Ishikawa (cell line): ENCODE measurements around the gene IRAK2.

Source experiments
- CEBPB ChIP-seq: IDR thresholded peaks from 2 replicates; pipeline ENCODE4 v1.6.1; 2012
- CREB1 ChIP-seq: IDR thresholded peaks from 2 replicates; pipeline ENCODE4 v1.6.1; 2012; ENCODE audit warnings: low read depth
- EGR1 ChIP-seq: IDR thresholded peaks from 2 replicates; pipeline ENCODE4 v1.6.1; 2012
- EP300 ChIP-seq: IDR thresholded peaks from 2 replicates; pipeline ENCODE4 v1.6.1; 2012; ENCODE audit warnings: borderline replicate concordance
- FOXM1 ChIP-seq: IDR thresholded peaks from 2 replicates; pipeline ENCODE4 v1.6.1; 2012; ENCODE audit warnings: low read depth, borderline replicate concordance
- MAX ChIP-seq: IDR thresholded peaks from 2 replicates; pipeline ENCODE4 v1.6.1; 2012
- NFIC ChIP-seq: IDR thresholded peaks from 2 replicates; pipeline ENCODE4 v1.6.1; 2012
- RAD21 ChIP-seq: IDR thresholded peaks from 2 replicates; pipeline ENCODE4 v1.6.1; 2012; ENCODE audit warnings: low read depth
- TAF1 ChIP-seq: IDR thresholded peaks from 2 replicates; pipeline ENCODE4 v1.6.1; 2012; ENCODE audit warnings: low read depth, mild to moderate bottlenecking
- TCF12 ChIP-seq: IDR thresholded peaks from 2 replicates; pipeline ENCODE4 v1.6.1; 2012; ENCODE audit warnings: low read depth
- TEAD4 ChIP-seq: IDR thresholded peaks from 2 replicates; pipeline ENCODE4 v1.6.1; 2012
- YY1 ChIP-seq: IDR thresholded peaks from 2 replicates; pipeline ENCODE4 v1.6.1; 2012; ENCODE audit warnings: low read depth
- ZBTB7A ChIP-seq: IDR thresholded peaks from 2 replicates; pipeline ENCODE4 v1.6.1; 2012; ENCODE audit warnings: low read depth
- TF ChIP-seq, protein P1 (sequence below): IDR thresholded peaks from 2 replicates; pipeline ENCODE4 v1.6.1; 2012
- TF ChIP-seq, protein P2 (sequence below): IDR thresholded peaks from 2 replicates; pipeline ENCODE4 v1.6.1; 2012; ENCODE audit warnings: low read depth, mild to moderate bottlenecking

IRAK2 gene

DNA sequence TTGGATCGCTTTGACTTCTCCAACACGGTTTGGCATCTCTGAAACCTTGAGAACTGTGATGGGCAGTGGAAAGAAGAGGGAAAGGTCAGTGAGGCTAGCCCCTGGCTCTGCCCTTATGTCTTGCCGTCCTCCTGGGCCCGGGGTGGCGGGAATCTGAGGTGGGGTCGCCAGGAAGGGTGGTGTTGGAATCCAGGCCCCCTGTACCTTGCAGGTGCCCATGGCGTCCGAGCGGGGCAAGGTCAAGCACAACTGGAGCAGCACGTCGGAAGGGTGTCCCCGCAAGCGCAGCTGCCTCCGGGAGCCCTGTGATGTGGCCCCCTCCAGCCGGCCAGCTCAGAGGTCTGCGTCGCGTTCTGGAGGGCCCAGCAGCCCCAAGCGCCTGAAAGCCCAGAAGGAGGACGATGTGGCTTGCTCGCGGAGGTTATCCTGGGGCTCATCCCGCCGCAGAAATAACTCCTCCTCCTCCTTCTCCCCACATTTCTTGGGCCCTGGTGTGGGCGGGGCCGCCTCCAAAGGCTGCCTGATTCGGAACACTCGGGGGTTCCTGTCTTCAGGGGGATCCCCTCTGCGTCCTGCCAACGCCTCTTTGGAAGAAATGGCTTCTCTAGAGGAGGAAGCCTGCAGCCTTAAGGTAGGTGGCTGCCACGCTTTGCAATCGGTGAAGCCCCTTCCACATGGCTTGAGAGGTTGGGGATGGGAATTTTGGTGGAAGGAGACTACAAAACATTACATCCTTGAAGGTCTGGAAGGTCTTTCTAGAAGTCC, 84.4 kb downstream of the IRAK2 start:
- TF ChIP-seq ZBTB7A (no peak), MAX (no peak)
- TF ChIP-seq, protein P1, sequence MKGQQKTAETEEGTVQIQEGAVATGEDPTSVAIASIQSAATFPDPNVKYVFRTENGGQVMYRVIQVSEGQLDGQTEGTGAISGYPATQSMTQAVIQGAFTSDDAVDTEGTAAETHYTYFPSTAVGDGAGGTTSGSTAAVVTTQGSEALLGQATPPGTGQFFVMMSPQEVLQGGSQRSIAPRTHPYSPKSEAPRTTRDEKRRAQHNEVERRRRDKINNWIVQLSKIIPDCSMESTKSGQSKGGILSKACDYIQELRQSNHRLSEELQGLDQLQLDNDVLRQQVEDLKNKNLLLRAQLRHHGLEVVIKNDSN: no peak

DNA sequence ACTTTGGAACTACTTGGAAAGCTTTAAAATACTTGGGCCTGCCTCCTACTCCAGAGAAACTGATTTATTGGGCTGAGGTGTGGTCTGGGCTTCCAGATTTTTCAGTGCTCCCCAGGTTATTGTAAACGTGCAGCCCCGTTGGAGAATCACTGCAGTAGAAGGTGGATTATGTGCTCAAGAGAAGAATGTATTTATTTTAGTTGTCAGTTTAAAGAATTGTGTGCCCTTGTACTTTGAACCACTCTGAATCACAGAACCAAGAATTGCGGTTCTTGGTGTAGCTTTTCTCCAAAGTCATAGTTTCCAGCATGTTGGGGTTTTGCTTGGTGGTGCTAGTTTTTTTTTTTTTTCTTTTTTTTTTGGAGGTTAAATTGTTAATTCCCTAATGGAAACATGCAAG, 85.1 kb downstream of the IRAK2 start:
- no peak for TF ChIP-seq EGR1
- no peak for TF ChIP-seq FOXM1
- TF ChIP-seq EP300: no peak
- no peak for TF ChIP-seq ZBTB7A
- TF ChIP-seq CREB1: no peak

DNA sequence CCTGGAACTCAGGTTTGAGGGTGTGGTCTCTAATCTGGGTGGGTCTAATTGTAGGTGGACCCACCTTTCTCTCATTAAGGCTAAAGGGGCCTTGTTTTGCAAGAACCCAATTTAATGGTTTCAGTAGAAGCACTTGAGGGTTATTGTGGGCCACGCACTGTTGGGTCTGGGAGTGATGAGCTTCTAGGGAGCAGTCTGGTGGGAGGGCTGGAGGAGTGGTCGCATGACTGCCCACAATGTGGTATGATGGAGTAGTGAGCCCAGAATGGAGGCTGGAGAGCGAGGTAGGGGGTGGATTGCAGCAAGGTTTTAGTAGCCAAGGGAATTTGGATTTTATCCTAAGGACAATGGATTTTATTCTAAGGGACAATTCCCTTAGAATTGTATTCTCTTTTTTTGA, 86.3 kb downstream of the IRAK2 start:
- no peak for TF ChIP-seq TEAD4
- no peak for TF ChIP-seq RAD21
- no peak for TF ChIP-seq MAX
- no peak for TF ChIP-seq NFIC
- no peak for TF ChIP-seq ZBTB7A
- TF ChIP-seq CEBPB: no peak
- TF ChIP-seq YY1: no peak
- no peak for TF ChIP-seq EP300
- TF ChIP-seq TAF1: no peak

- TF ChIP-seq RAD21 (no peak), TEAD4 (no peak), EP300 (no peak), FOXM1 (no peak), NFIC (no peak), EGR1 (no peak), ZBTB7A (no peak), CREB1 (no peak), MAX (no peak), CEBPB (no peak), TAF1 (no peak), TCF12 (no peak), YY1 (no peak)
- TF ChIP-seq, protein P2, sequence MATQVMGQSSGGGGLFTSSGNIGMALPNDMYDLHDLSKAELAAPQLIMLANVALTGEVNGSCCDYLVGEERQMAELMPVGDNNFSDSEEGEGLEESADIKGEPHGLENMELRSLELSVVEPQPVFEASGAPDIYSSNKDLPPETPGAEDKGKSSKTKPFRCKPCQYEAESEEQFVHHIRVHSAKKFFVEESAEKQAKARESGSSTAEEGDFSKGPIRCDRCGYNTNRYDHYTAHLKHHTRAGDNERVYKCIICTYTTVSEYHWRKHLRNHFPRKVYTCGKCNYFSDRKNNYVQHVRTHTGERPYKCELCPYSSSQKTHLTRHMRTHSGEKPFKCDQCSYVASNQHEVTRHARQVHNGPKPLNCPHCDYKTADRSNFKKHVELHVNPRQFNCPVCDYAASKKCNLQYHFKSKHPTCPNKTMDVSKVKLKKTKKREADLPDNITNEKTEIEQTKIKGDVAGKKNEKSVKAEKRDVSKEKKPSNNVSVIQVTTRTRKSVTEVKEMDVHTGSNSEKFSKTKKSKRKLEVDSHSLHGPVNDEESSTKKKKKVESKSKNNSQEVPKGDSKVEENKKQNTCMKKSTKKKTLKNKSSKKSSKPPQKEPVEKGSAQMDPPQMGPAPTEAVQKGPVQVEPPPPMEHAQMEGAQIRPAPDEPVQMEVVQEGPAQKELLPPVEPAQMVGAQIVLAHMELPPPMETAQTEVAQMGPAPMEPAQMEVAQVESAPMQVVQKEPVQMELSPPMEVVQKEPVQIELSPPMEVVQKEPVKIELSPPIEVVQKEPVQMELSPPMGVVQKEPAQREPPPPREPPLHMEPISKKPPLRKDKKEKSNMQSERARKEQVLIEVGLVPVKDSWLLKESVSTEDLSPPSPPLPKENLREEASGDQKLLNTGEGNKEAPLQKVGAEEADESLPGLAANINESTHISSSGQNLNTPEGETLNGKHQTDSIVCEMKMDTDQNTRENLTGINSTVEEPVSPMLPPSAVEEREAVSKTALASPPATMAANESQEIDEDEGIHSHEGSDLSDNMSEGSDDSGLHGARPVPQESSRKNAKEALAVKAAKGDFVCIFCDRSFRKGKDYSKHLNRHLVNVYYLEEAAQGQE: no peak
- TF ChIP-seq, protein P1: no peak
These were observed 89.0 kb downstream of the IRAK2 start for GRCh38 chr3:10253731-10254130.

- TF ChIP-seq NFIC: no peak
- TF ChIP-seq RAD21: no peak
- no peak for TF ChIP-seq TAF1
- TF ChIP-seq, protein P2: no peak
- no peak for TF ChIP-seq TEAD4
- TF ChIP-seq, protein P1: no peak
- no peak for TF ChIP-seq EP300
These were observed 91.1 kb downstream of the IRAK2 start for GRCh38 chr3:10255835-10256234.

GRCh38 chr3:10259036-10259435, 94.3 kb downstream of the IRAK2 start:
- TF ChIP-seq YY1: no peak
- no peak for TF ChIP-seq CREB1
- TF ChIP-seq, protein P2: no peak
